Pons (tissue), 1 donor: ENCODE results near the gene SEC31A.

Source experiments
- DNase-seq: peaks from one replicate; pipeline ENCODE4 v3.0.0-alpha.2; 2016; ENCODE audit warnings: low spot score

SEC31A gene

GRCh38 chr4:82792912-82793649, 97.9 kb downstream of the SEC31A start:
- DNase-seq, result peak; percentile 95

GRCh38 chr4:82791179-82791578, 99.8 kb downstream of the SEC31A start:
- no peak for DNase-seq

- no peak for DNase-seq
These were observed 100.8 kb downstream of the SEC31A start for GRCh38 chr4:82790060-82790660.

GRCh38 chr4:82789025-82789776, 101.8 kb downstream of the SEC31A start:
- DNase-seq, result no peak

- no peak for DNase-seq
These were observed 103.6 kb downstream of the SEC31A start for GRCh38 chr4:82787342-82787741.

GRCh38 chr4:82786828-82787227, 104.1 kb downstream of the SEC31A start:
- no peak for DNase-seq

GRCh38 chr4:82785611-82786400, 105.1 kb downstream of the SEC31A start:
- DNase-seq, result peak; percentile 84

- peak; percentile 58 for DNase-seq
These were observed 106.0 kb downstream of the SEC31A start for GRCh38 chr4:82784681-82785610.

- no peak for DNase-seq
These were observed 108.2 kb downstream of the SEC31A start for GRCh38 chr4:82782626-82783345.

- peak; percentile 68 for DNase-seq
These were observed 110.2 kb downstream of the SEC31A start for GRCh38 chr4:82780752-82781231.

- no peak for DNase-seq
These were observed 110.7 kb downstream of the SEC31A start for GRCh38 chr4:82780170-82780751.

- DNase-seq, result no peak
These were observed 111.9 kb downstream of the SEC31A start for GRCh38 chr4:82779032-82779431.

GRCh38 chr4:82777857-82778525, 113.0 kb downstream of the SEC31A start:
- DNase-seq, result no peak

- no peak for DNase-seq
These were observed 113.9 kb downstream of the SEC31A start for GRCh38 chr4:82776925-82777542.

- no peak for DNase-seq
These were observed 115.7 kb downstream of the SEC31A start for GRCh38 chr4:82775243-82775642.

- DNase-seq, result no peak
These were observed 116.2 kb downstream of the SEC31A start for GRCh38 chr4:82774711-82775171.

- DNase-seq, result peak; percentile 84
These were observed 117.9 kb downstream of the SEC31A start for GRCh38 chr4:82773057-82773456.

- peak; percentile 99 for DNase-seq
These were observed 120.3 kb downstream of the SEC31A start for GRCh38 chr4:82770607-82771006.
